Retinal pigment epithelial cell (primary cell): ENCODE results near the gene DAAM1.

Experiments used
- DNase-seq: peaks from one replicate; pipeline ENCODE4 v3.0.0-alpha.2; 2010; ENCODE audit warnings: low read depth
- H3K4me3 ChIP-seq: 2 replicates; pipeline ENCODE4 v1.5.1; 2011; ENCODE audit warnings: mild to moderate bottlenecking, low read length, control low read depth, moderate library complexity
- CTCF ChIP-seq: conservative IDR thresholded peaks from 2 replicates; pipeline ENCODE4 v1.5.1; 2011; ENCODE audit warnings: low read depth, low read length, control low read depth, inconsistent platforms

Gene DAAM1

DNA sequence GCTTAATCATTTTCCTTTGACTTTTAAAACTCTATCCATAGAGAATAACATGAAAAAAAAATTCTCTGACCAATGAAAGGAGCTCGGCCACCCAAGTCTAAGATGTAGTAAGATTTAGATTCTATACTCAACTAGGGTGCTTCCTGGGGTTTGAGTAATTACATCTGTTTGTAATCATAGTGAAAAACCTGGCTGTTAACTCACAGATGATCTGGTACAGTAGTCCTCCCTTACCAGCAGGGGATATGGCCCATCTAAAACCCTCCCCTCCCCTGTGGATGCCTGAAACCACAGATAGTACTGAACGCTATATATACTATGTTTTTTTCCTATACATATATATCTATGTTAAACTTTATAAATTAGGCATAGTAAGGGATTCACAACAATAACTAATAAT is 89.2 kb downstream of the DAAM1 start:
- no peak for DNase-seq
- TF ChIP-seq CTCF = no peak

DNA sequence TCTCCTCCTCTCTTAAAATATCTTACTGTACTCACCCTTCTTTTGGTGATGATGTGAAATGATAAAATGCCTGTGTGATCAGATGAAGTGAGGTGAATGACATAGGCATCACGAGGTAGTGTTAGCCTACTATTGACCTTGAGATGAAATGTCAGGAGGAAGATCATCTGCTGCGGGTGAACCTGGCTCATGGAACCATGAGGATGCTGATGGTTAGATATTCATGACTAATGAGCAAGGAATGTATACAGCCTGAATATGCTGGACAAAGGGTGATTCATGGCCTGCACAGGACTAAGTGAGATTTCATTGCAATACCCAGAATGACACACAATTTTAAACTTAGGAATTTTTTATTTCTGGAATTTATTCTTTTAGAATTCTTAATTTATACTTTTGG is 89.6 kb downstream of the DAAM1 start:
- TF ChIP-seq CTCF = no peak
- H3K4me3 ChIP-seq = no peak overlapping the region
- DNase-seq = peak; percentile 86

More for the DNA sequence above, 89.2 kb downstream of the DAAM1 start:
- H3K4me3 ChIP-seq = no peak overlapping the region

- H3K4me3 ChIP-seq = no peak overlapping the region
- TF ChIP-seq CTCF = no peak
- DNase-seq = no peak
Observed at GRCh38 chr14:59280961-59281360, 92.5 kb downstream of the DAAM1 start.

GRCh38 chr14:59281609-59282377 is 93.3 kb downstream of the DAAM1 start:
- no peak overlapping the region for H3K4me3 ChIP-seq
- no peak for DNase-seq
- TF ChIP-seq CTCF = no peak

- DNase-seq = no peak
- TF ChIP-seq CTCF = no peak
- H3K4me3 ChIP-seq = no peak overlapping the region
Observed at GRCh38 chr14:59282378-59282765, 93.9 kb downstream of the DAAM1 start.

GRCh38 chr14:59283361-59283760 is 94.9 kb downstream of the DAAM1 start:
- no peak overlapping the region for H3K4me3 ChIP-seq
- DNase-seq = no peak
- no peak for TF ChIP-seq CTCF

- no peak overlapping the region for H3K4me3 ChIP-seq
- no peak for TF ChIP-seq CTCF
- DNase-seq = no peak
Observed at GRCh38 chr14:59284059-59284458, 95.6 kb downstream of the DAAM1 start.
